ENCODE data around the gene ADAMTS9.

DNA sequence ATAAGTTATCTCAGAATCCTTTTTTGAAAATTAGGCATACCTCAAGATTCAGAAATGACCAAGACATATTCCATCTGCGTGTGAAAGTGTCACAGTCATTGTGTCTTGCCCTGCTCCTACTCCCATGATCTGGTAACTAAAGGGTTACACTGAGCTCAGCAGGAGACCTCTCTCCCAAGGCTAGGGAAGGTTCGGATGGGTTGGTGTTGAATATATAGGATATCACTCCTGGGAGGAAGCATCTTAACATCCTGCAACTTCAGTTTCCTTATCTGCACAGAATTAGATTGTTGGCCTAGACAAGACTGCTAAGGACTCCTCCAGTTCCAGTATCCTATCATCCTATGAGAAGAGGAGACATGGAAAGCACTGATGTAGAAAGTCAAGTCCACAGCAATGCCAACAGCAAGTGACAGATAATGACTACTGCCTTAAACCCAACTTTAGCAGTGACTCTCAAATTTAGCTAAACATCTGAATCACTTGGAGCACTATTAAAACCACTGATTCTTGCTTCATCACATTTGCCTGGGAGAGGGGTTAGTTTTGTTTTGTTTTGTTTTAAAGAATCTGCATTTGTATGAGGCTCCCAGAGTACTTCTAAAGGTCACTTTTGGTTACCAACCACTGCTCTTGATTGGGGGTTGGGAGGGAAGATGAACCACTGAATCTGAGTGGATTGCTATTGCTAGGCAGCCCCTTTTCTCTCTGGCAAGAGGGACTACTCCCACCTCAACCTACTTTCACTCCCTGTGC is 9.7 kb downstream of the ADAMTS9 start:
- TF ChIP-seq POLR2A (IDR thresholded peaks at IDR 0.05; ENCODE audit: low read depth, low read length) (no peak), POLR2AphosphoS5 (IDR thresholded peaks at IDR 0.05; ENCODE audit: low read depth, low read length) (no peak), TAF1 (IDR thresholded peaks at IDR 0.05; ENCODE audit: borderline replicate concordance, low read depth, low read length) (no peak)
